GM21576 (cell line): ENCODE data around the gene INMT.
A peak's percentile ranks its signal among the peaks of the same experiment; 100 is the strongest.

ENCODE experiments used
- ATAC-seq: cut with Tn5 transposase; IDR thresholded peaks from one replicate; pipeline ENCODE4 v1.9.1; 2021; ENCODE audit warnings: mild to moderate bottlenecking, moderate library complexity; ENCODE audit not compliant: unreplicated experiment

The INMT gene

GRCh38 chr7:30779574-30779973, 27.6 kb downstream of the INMT start:
- no peak for ATAC-seq

DNA sequence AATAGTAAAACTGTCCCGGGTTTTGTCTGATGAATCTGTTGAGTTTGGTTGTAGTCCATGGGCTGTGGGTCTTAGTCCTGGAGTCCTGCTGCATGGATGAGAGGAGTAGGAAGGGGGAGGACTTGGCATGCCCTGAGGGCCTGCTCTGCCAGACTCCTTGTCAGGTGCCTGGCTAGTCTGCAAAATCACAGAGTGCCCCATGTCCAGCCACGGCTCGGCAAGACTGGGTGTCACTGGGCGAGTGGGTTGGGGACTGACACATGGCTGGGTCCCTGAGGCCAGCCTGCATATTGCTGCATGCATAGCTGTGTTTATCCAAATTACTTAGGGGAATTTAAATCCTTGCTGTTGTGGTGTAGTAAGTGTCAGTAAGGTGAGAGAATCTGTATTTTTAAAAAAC, 29.0 kb downstream of the INMT start:
- no peak for ATAC-seq

- ATAC-seq, result no peak
These were observed 30.8 kb downstream of the INMT start for GRCh38 chr7:30782690-30783089.

GRCh38 chr7:30785786-30786185, 33.9 kb downstream of the INMT start:
- ATAC-seq, result no peak

DNA sequence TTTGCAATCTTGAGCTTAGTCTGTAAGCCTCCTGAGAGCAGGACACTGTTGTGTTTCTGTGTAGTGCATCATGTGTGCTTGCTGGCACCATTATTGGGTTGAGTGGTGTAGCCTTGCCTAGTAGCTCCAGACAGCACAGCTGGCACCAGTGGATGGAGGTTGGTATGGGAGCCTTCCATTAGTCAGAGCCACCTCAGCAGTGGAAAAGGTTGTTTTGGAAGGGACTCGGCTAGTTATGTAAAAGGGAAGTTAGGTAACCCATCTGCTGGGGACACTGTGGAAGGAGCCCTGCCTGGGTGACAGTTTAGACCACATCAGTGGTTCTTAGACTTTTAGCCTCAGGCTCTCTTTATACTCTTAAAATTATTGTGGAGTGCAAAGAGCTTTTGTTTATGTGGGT, 35.6 kb downstream of the INMT start:
- ATAC-seq, result no peak

DNA sequence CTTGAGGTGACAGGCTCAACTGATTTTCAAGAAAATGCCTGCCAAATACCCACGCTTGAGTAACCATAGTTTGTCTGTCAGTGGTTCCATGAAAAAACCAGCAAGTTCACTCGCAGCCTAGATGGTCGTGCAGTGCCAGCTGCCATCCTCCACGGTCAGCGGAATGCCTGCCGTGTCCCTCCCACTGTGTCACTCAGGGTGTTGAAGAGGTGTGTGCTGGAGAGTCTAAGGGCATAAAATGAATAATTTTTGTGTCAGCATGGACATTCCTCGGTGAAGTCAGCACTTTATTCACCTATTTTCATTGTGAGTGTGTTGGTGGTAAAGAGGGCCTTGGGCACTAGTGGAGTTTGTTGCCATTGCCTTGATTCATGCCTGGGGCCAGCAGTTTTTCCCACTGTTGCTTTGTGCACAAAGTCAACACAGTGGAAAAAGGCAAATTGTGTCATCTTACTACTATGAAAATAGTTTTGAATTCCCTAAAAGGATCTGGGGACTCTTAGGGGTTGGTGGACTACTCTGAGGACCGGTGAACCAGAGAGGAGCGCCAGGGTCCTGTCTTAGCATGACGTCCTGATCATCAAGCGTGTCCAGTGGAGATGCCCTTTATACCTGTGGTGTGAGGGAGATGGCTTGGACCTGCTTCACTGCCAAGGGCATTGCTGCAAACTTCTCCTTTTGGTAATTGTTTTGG, 36.9 kb downstream of the INMT start:
- ATAC-seq, result no peak

DNA sequence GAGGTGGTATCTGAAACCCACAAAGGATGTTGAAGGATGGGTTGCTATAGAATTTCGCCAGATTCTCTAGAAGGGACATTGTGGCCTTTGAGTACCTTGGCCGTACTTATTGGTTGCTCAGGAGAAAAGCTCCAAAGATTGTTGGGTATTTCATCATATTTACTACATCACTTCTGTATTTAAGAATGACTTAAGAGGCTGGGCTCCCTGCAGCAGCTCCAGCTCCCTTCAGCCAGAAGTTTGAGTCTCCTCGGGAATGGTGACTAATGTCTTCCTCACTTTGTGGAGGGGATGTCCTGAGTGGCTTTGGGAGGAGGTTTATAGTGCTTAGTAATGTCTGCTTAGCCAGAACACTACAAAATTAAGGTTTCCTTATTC, 37.4 kb downstream of the INMT start:
- ATAC-seq, result no peak

DNA sequence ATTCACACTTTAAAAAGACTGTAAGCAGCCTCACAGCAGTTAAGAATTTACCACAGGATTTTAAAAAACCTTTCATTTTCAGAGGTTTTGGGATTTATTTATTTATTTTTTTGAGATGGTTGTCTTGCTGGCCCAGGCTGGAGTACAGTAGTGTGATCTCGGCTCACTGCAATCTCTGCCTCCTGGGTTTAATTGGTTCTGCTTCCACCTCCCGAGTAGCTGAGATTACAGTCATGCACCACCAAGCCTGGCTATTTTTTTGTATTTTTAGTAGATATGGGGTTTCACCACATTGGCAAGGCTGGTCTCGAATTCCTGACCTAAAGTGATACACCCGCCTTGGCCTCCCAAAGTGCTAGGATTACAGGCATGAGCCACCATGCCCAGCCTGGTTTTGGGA, 38.4 kb downstream of the INMT start:
- no peak for ATAC-seq

DNA sequence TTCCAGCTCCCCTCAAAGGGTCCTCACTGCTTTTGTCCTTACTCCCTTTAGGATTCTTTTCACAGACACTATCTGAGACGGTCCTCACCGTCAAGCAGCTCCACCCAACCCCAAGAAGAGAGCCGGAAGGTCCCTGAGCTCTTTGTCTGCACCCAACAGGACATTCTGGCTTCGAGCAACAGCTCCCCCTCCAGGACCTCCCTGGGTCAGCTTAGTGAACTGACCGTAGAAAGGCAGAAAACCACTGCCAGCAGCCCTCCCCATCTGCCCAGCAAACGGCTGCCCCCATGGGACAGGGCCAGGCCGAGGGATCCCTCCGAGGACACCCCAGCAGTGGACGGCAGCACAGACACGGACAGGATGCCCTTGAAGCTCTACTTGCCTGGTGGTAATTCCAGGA, 39.2 kb downstream of the INMT start:
- ATAC-seq, result no peak

- no peak for ATAC-seq
These were observed 43.4 kb downstream of the INMT start for GRCh38 chr7:30795161-30795948.

DNA sequence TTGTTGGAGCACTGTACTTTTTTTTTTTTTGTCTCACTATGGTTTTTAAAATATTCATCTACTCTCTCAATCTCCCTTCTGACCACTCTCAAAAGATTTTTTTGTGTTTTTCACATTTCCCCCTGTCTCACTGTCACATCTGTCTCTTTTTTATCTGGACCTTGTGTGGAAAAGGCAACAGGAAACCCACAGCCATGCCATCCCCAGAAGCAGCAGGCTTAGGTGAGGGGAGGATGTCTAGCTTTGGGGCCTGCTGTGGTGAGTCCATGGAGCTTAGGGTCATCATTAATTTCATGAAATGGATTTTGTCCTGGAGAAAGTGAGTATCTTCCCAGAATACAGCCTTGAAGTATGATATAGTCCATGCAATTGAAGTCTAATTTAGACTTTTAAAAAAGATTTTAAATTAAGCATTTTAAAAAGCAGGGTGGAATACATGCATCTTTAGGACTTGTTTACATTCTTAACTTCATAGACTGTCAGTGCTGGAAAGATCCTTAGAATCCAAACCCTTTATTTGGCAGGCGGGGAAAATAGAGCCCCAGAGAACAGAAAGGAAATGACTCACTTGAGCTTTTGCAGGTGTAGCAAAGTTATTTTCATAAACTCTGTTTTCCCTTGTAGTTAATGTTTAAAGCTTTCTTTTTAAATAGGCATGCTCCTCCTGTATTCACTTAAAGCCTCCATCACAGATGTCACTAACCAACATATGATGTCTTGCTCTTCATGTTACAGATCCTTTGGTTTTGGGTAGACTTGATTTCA, 44.4 kb downstream of the INMT start:
- no peak for ATAC-seq

DNA sequence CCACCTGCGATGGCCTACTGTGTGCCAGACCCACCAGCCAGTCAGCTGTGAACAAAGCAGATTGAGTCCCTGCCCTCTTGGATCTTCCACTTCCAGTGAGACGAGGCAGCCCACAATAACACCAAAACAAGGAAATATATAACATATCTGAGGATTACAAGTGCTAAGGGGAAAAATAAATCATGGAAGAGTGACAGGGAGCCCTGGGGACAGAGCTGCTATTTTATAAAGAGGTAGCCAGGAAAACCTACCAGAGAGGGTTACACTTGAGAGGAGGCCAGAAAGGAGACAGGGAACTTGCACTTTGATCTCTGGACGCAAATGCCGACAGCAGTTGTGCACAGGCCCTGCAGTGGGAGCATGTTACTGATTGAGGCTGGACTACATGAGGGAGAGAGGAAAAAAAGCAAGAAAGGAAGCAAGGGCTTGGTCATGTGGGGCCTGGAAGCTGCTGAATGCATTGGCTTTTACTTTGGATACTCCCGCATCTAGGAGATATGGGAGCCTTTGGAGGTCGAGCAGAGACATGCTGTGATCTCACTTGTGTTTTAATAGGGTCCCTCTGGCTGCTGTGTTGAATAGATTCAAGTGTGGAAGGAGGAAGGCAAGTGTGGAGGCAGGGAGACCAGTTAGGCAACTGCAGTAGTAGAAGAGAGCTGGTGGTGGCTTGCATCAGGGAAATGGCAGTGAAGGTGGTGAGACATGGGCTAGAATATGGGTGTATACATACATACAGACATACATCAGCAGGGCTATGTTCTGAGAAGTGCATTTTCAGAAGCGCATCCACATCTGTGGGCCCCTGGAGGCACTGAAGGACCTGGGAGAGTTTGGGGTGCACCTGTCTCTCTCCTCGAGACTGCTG, 45.5 kb downstream of the INMT start:
- ATAC-seq, result no peak

- ATAC-seq, result peak; percentile 76
These were observed 47.5 kb downstream of the INMT start for GRCh38 chr7:30799206-30799975.

DNA sequence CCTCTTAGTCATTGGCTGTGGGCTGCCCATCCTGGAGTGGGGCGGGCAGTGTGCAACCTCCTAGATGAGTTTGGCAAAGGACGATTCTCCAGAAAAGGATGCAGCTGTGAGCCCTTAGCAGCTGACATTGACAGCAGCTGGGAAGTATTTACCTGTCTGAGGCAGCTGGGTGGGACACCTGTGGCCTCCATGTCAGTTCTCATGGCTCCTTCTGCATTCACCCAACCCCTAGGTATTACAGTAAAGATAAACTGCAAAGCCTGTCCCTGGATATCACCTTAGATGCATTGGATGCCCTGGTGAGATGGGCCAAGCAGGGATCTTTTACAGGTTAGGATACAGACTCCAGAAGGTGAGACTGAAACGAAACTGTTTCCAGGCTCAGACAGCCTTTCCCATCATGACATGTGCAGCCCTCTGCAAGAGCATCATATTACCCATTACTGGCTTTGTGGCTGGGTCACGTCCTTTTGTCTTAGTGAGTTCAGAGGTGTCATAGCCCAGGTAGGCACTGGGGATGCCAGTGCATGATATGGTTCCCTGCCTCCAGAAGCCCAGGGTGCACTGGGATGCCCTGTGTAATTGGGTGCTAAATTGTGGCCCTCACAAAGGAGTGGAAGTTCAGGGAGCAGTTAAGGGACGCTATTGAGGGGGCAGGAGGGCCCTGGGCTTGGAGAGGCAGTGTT, 48.2 kb downstream of the INMT start:
- ATAC-seq, result no peak

- no peak for ATAC-seq
These were observed 48.9 kb downstream of the INMT start for GRCh38 chr7:30800785-30801252.

- ATAC-seq, result no peak
These were observed 50.9 kb downstream of the INMT start for GRCh38 chr7:30802812-30803211.

DNA sequence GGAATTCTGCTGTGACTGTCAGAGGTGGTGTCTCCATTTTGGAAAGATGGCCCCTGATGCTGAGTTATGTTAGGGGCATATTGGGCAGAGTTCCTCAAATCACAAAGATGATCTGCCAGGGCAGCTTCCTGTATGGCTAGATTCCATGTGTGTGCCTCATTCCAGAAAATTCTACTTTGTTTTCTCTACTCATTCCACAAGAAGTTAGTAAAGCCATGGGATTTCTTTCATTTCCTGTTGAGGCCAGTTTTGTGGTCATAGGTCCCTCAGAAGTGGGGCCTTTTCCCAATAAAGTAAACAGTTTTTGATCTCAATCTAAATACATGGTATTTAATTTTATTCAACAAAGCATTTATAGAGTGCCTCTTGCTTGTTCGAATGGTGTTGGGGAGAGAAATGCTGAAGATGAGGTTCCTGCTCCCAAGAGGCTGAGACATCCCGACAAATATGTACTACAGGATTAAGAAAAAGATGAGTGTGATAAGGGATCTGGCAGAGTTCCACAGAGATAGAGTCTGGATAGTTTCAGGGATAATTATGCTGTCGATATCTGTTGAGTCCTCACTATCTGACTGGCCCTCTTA, 52.2 kb downstream of the INMT start:
- ATAC-seq, result no peak

- no peak for ATAC-seq
These were observed 53.3 kb downstream of the INMT start for GRCh38 chr7:30805081-30805691.

DNA sequence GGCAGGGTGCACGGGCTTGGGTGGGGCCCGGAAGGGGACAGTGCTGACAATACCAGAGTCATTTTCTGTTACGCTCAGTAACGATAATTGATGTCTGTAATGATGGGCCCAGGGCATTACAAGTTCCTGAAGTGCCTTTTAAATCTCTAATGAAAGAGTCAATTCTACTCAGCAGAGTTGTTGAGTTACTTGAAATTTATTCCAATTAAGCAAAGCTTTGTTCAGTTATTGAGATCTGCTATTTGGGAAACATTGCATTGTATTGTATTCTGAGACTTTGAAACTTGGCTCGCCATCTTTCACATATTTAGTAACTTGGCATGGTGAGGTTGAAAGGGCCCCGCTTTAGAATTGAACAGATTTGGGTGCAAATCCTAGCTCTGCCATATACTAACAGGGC, 54.0 kb downstream of the INMT start:
- ATAC-seq, result no peak
